Retinal pigment epithelial cell (primary cell): ENCODE data around the gene HMGCL.

ENCODE experiments used
- DNase-seq: peaks from one replicate; pipeline ENCODE4 v3.0.0-alpha.2; 2010; ENCODE audit warnings: low read depth
- H3K4me3 ChIP-seq: 2 replicates; pipeline ENCODE4 v1.5.1; 2011; ENCODE audit warnings: mild to moderate bottlenecking, low read length, control low read depth, moderate library complexity
- CTCF ChIP-seq: conservative IDR thresholded peaks from 2 replicates; pipeline ENCODE4 v1.5.1; 2011; ENCODE audit warnings: low read depth, low read length, control low read depth, inconsistent platforms

Gene HMGCL

GRCh38 chr1:23824711-23825075, 536 bp downstream of the HMGCL start:
- DNase-seq: no peak
- H3K4me3 ChIP-seq: peak overlapping the region; percentile 97
- no peak for TF ChIP-seq CTCF

- TF ChIP-seq CTCF: no peak
- no peak overlapping the region for H3K4me3 ChIP-seq
- DNase-seq: no peak
Measured at GRCh38 chr1:23823767-23824166, 1.5 kb downstream of the HMGCL start.

- no peak for DNase-seq
- no peak for TF ChIP-seq CTCF
- no peak overlapping the region for H3K4me3 ChIP-seq
Measured at GRCh38 chr1:23817633-23818032, 7.6 kb downstream of the HMGCL start.

- DNase-seq: no peak
- H3K4me3 ChIP-seq: no peak overlapping the region
- TF ChIP-seq CTCF: no peak
Measured at GRCh38 chr1:23816906-23817305, 8.3 kb downstream of the HMGCL start.

- no peak for TF ChIP-seq CTCF
- H3K4me3 ChIP-seq: no peak overlapping the region
- no peak for DNase-seq
Measured at GRCh38 chr1:23816361-23816760, 8.9 kb downstream of the HMGCL start.

- no peak for DNase-seq
- no peak for TF ChIP-seq CTCF
- H3K4me3 ChIP-seq: no peak overlapping the region
Measured at GRCh38 chr1:23814016-23814415, 11.2 kb downstream of the HMGCL start.

- DNase-seq: no peak
- no peak overlapping the region for H3K4me3 ChIP-seq
- TF ChIP-seq CTCF: peak; percentile 83
Measured at GRCh38 chr1:23810818-23811540, 14.2 kb downstream of the HMGCL start.
